Smooth muscle cell (in vitro differentiated cells): Measurements from ENCODE around the gene TMEM119. TPM values are rescaled to one million over a fixed set of nuclear protein-coding genes. Genes with fewer than 3 reads are reported as not detected.

ENCODE experiments used
- DNase-seq: peaks from one replicate; lab custom pipeline; 2025; ENCODE audit not compliant: unreplicated experiment; lab: John Stamatoyannopoulos, UW
- H2AFZ ChIP-seq: fragments of 200-600 bp; sonication (generic); 2 replicates; pipeline ENCODE4 v1.6.0; 2016; ENCODE audit warnings: antibody characterized with exemption, low read depth, mild to moderate bottlenecking
- H3F3A ChIP-seq: fragments of 200-600 bp; sonication (generic); 2 replicates; pipeline ENCODE4 v1.6.0; 2017; ENCODE audit warnings: antibody characterized with exemption, low read depth
- H3K27ac ChIP-seq: fragments of 200-600 bp; sonication (generic); 2 replicates; pipeline ENCODE4 v1.5.1; 2016; ENCODE audit warnings: low read depth, mild to moderate bottlenecking
- H3K27me3 ChIP-seq: fragments of 200-600 bp; sonication (generic); 2 replicates; pipeline ENCODE4 v1.6.1; 2016; ENCODE audit warnings: low read depth, mild to moderate bottlenecking
- H3K36me3 ChIP-seq: fragments of 200-600 bp; sonication (generic); 2 replicates; pipeline ENCODE4 v1.5.1; 2016; ENCODE audit warnings: low read depth
- H3K4me1 ChIP-seq: fragments of 200-600 bp; sonication (generic); 2 replicates; pipeline ENCODE4 v1.5.1; 2016; ENCODE audit warnings: low read depth
- H3K4me2 ChIP-seq: fragments of 200-600 bp; sonication (generic); 2 replicates; pipeline ENCODE4 v1.6.0; 2016; ENCODE audit warnings: mild to moderate bottlenecking
- H3K4me3 ChIP-seq: fragments of 200-600 bp; sonication (generic); 2 replicates; pipeline ENCODE4 v1.5.1; 2016; ENCODE audit warnings: mild to moderate bottlenecking
- H3K79me2 ChIP-seq: fragments of 200-600 bp; sonication (generic); 2 replicates; pipeline ENCODE4 v1.6.0; 2016; ENCODE audit warnings: low read depth, mild to moderate bottlenecking
- H3K9ac ChIP-seq: fragments of 200-600 bp; sonication (generic); 2 replicates; pipeline ENCODE4 v1.6.0; 2016; ENCODE audit warnings: low read depth
- H3K9me3 ChIP-seq: fragments of 200-600 bp; sonication (generic); replicated peaks from 2 replicates; pipeline ENCODE4 v1.5.1; 2016; ENCODE audit warnings: low read depth
- H4K20me1 ChIP-seq: fragments of 200-600 bp; sonication (generic); 2 replicates; pipeline ENCODE4 v1.6.0; 2016; ENCODE audit warnings: low read depth
- WGBS: methylation state at CpG from one replicate; pipeline ENCODE4 v1.1.7; 2016; ENCODE audit warnings: low lambda C conversion rate; 5-methylcytosine and 5-hydroxymethylcytosine counted together
- polyA plus RNA-seq: library from polyadenylated mRNA; unstranded; fragments of >200 nt; fragmentation: Nextera tagmentation; extraction: Ambion mirVana; gene quantifications from 2 replicates; pipeline ENCODE4 v1.2.1, GENCODE V29; 2016
- total RNA-seq: library from RNA; depleted of rRNA; stranded (reverse); fragments of >200 nt; gene quantifications from 2 replicates; pipeline ENCODE4 v1.2.3, GENCODE V29; 2014
- TF ChIP-seq, protein P1 (sequence below): fragments of 200-600 bp; sonication (generic); IDR thresholded peaks from 2 replicates; pipeline ENCODE4 v1.5.1; 2017; ENCODE audit warnings: borderline replicate concordance, mild to moderate bottlenecking, antibody characterized with exemption; ENCODE audit not compliant: insufficient read depth, poor library complexity, severe bottlenecking

Gene TMEM119
- total and polyA plus RNA-seq, 2 experiments from 2014 or later = 40.9 to 103 TPM

GRCh38 chr12:108598553-108599250, 818 bp upstream of the TMEM119 start:
- no peak for DNase-seq
- Histone ChIP-seq H3K9me3 (no peaks in the 10 kb centered on the region), H3K27me3 (no peaks in the 10 kb centered on the region), H3K27ac (peak overlapping the region; percentile 31), H3K4me3 (peak overlapping the region; percentile 61), H4K20me1 (no peaks in the 10 kb centered on the region), H2AFZ (no peak overlapping the region), H3K9ac (no peak overlapping the region), H3K79me2 (peaks cover 38% of the 10 kb centered on the region), H3F3A (no peaks in the 10 kb centered on the region), H3K4me1 (no peaks in the 10 kb centered on the region), H3K36me3 (no peaks in the 10 kb centered on the region), H3K4me2 (peak overlapping the region; percentile 85)
- WGBS = 93% methylated on average over 11 of the region's 11 CpGs
- TF ChIP-seq, protein P1, sequence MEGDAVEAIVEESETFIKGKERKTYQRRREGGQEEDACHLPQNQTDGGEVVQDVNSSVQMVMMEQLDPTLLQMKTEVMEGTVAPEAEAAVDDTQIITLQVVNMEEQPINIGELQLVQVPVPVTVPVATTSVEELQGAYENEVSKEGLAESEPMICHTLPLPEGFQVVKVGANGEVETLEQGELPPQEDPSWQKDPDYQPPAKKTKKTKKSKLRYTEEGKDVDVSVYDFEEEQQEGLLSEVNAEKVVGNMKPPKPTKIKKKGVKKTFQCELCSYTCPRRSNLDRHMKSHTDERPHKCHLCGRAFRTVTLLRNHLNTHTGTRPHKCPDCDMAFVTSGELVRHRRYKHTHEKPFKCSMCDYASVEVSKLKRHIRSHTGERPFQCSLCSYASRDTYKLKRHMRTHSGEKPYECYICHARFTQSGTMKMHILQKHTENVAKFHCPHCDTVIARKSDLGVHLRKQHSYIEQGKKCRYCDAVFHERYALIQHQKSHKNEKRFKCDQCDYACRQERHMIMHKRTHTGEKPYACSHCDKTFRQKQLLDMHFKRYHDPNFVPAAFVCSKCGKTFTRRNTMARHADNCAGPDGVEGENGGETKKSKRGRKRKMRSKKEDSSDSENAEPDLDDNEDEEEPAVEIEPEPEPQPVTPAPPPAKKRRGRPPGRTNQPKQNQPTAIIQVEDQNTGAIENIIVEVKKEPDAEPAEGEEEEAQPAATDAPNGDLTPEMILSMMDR = no peak

- no peaks in the 10 kb centered on the region for H3K4me1 ChIP-seq
- no peak overlapping the region for H3K9ac ChIP-seq
- H3K4me3 ChIP-seq = peak overlapping the region; percentile 61
- no peaks in the 10 kb centered on the region for H3K9me3 ChIP-seq
- H2AFZ ChIP-seq = no peak overlapping the region
- H3K79me2 ChIP-seq = peaks cover 38% of the 10 kb centered on the region
- no peaks in the 10 kb centered on the region for H3K36me3 ChIP-seq
- TF ChIP-seq, protein P1 = no peak
- no peaks in the 10 kb centered on the region for H3K27me3 ChIP-seq
- DNase-seq = no peak
- 71% methylated on average over 9 of the region's 10 CpGs for WGBS
- H3K27ac ChIP-seq = no peak overlapping the region
- no peaks in the 10 kb centered on the region for H4K20me1 ChIP-seq
- H3K4me2 ChIP-seq = peak overlapping the region; percentile 85
- no peaks in the 10 kb centered on the region for H3F3A ChIP-seq
Observed at GRCh38 chr12:108596854-108597558, 878 bp downstream of the TMEM119 start.

DNA sequence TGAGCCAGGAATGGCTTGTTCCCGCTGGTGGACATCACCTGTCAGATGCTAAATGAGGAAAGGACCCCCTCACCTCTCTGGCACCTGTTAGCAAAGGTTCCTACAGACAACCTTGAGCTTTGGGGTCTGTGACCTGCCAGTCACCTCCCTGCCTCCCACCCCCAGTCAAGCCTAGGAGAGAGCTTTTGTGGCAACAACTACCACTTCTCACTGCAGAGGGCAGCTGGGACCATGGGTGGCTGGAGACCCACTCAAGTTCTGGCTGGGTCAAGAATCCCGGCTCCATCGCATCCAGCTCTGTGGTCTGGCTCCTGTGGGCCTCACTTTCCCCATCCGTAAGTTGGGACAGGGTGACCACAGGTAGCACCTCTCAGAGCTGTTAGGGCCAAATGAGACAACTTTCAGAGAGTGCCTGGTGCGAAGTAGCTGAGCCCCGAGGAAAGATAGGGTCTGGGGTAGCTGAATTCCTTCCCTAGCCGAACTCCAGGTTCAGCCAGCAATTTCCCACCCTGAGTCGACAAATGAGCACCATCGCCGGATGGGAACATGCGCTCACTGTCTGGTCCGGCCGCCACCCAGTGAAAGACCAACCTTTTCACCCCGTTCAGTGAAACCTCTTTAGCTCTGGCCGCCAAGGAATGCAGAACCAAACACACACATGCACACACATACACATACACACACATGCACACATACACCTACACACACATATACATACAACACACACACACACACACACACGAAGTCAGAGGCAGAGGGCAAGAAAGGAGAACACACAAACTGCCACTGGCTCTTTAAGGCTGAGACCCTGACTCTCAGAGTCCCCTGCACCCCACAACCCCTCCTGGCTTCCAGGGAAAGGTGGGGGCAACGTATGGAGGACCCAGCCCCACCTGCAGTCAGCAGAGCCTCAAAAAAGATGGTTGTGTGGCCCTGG, 1.9 kb downstream of the TMEM119 start:
- H3K36me3 ChIP-seq = no peaks in the 10 kb centered on the region
- no peaks in the 10 kb centered on the region for H4K20me1 ChIP-seq
- H3F3A ChIP-seq = no peaks in the 10 kb centered on the region
- H3K9ac ChIP-seq = no peak overlapping the region
- TF ChIP-seq, protein P1 = no peak
- H3K4me3 ChIP-seq = peak overlapping the region; percentile 61
- no peak overlapping the region for H2AFZ ChIP-seq
- H3K4me1 ChIP-seq = no peaks in the 10 kb centered on the region
- H3K9me3 ChIP-seq = no peaks in the 10 kb centered on the region
- H3K27ac ChIP-seq = no peak overlapping the region
- no peaks in the 10 kb centered on the region for H3K27me3 ChIP-seq
- 90% methylated on average over 16 of the region's 17 CpGs for WGBS
- no peak for DNase-seq
- peaks cover 38% of the 10 kb centered on the region for H3K79me2 ChIP-seq
- H3K4me2 ChIP-seq = peak overlapping the region; percentile 85
